Keratinocyte (primary cell): ENCODE data around the gene ACAT2. TPM values are rescaled to one million over a fixed set of nuclear protein-coding genes. Genes with fewer than 3 reads are reported as not detected.
"Not testable (repeated sequence)": the region's sequence is repeated elsewhere in the genome, so short reads cannot be mapped to it uniquely, and the experiment has no call there.

ENCODE experiments used
- DNase-seq: peaks from one replicate; pipeline ENCODE4 v3.0.0-alpha.2; 2011; ENCODE audit warnings: low read depth, missing footprints, low spot score
- FAIRE-seq: peaks from 2 replicates; lab custom pipeline; 2011; peaks lifted over from hg19 to GRCh38; lab: Jason Lieb, UNC
- H2AFZ ChIP-seq: 2 replicates; pipeline ENCODE4 v1.6.0; 2012; ENCODE audit warnings: low read length, control low read depth, inconsistent platforms; ENCODE audit not compliant: control insufficient read depth
- H3K27ac ChIP-seq: 2 replicates; pipeline ENCODE4 v1.5.1; 2011; ENCODE audit warnings: low read length; ENCODE audit not compliant: control insufficient read depth, insufficient read depth
- H3K27me3 ChIP-seq: 3 replicates; pipeline ENCODE4 v1.6.0; 2011; ENCODE audit warnings: low read length; ENCODE audit not compliant: control insufficient read depth, insufficient read depth; ENCODE audit errors: extremely low read depth
- H3K36me3 ChIP-seq, 2 experiments: 2 replicates in 1 of 2; 3 replicates in 1 of 2; pipeline ENCODE4 v1.5.1; 2011; ENCODE audit warnings: low read length in 2 of 2, mild to moderate bottlenecking in 1 of 2; ENCODE audit not compliant: control insufficient read depth in 2 of 2, insufficient read depth in 2 of 2; ENCODE audit errors: extremely low read depth in 1 of 2
- H3K4me1 ChIP-seq: 3 replicates; pipeline ENCODE4 v1.5.1; 2011; ENCODE audit warnings: low read length; ENCODE audit not compliant: control insufficient read depth, insufficient read depth; ENCODE audit errors: extremely low read depth
- H3K4me2 ChIP-seq: 3 replicates; pipeline ENCODE4 v1.6.0; 2011; ENCODE audit warnings: low read depth, low read length; ENCODE audit not compliant: control insufficient read depth, insufficient read depth; ENCODE audit errors: extremely low read depth
- H3K4me3 ChIP-seq, 3 experiments: fragments of 200-600 bp in 1 of 3; sonication (generic) in 1 of 3; 2 replicates in 2 of 3; 3 replicates in 1 of 3; pipeline ENCODE4 v1.5.1; 2011 to 2016; ENCODE audit warnings: low read length in 3 of 3, mild to moderate bottlenecking in 3 of 3, control low read depth in 2 of 3, inconsistent platforms in 1 of 3, low read depth in 1 of 3, mixed read lengths in 1 of 3, mixed run types in 1 of 3, moderate library complexity in 1 of 3; ENCODE audit not compliant: control insufficient read depth in 2 of 3, insufficient read depth in 2 of 3; ENCODE audit errors: extremely low read depth in 1 of 3
- H3K79me2 ChIP-seq: 2 replicates; pipeline ENCODE4 v1.6.0; 2012; ENCODE audit warnings: low read length; ENCODE audit not compliant: control insufficient read depth, insufficient read depth
- H3K9ac ChIP-seq: 3 replicates; pipeline ENCODE4 v1.6.0; 2011; ENCODE audit warnings: low read length; ENCODE audit not compliant: control insufficient read depth, insufficient read depth; ENCODE audit errors: extremely low read depth
- H3K9me1 ChIP-seq: 3 replicates; pipeline ENCODE4 v1.6.0; 2011; ENCODE audit warnings: low read length; ENCODE audit not compliant: control insufficient read depth, insufficient read depth; ENCODE audit errors: extremely low read depth
- H3K9me3 ChIP-seq: 2 replicates; pipeline ENCODE4 v1.5.1; 2012; ENCODE audit warnings: low read depth, low read length; ENCODE audit not compliant: control insufficient read depth
- H4K20me1 ChIP-seq: 3 replicates; pipeline ENCODE4 v1.6.0; 2011; ENCODE audit warnings: low read length; ENCODE audit not compliant: control insufficient read depth, insufficient read depth; ENCODE audit errors: extremely low read depth
- EZH2 ChIP-seq: IDR thresholded peaks from one replicate; pipeline ENCODE4 v1.6.1; 2012; ENCODE audit warnings: inconsistent platforms, mild to moderate bottlenecking, low read length, moderate library complexity
- dilution Hi-C: fragments of 300-500 bp; cut with MboI; formaldehyde crosslinking; loops from one replicate; pipeline ENCODE4 v1.7.0; 2020; ENCODE audit warnings: low sequenced_read_pairs; ENCODE audit not compliant: extremely low pct_ligation_motif_present
- polyA minus RNA-seq, 3 experiments: library from RNA; depleted of rRNA, polyadenylated mRNA; stranded (reverse); fragments of >200 nt; gene quantifications; 1 replicate in 1 of 3; 2 replicates in 1 of 3; 3 replicates in 1 of 3; pipeline ENCODE4 v1.2.3, GENCODE V29; 2011
- polyA plus RNA-seq, 5 experiments: library from polyadenylated mRNA; depleted of rRNA in 3 of 5; stranded (reverse) in 3 of 5; stranded (forward) in 1 of 5; unstranded in 1 of 5; fragments of >200 nt; gene quantifications; 1 replicate in 1 of 5; 2 replicates in 3 of 5; 3 replicates in 1 of 5; pipeline versions ENCODE4 v1.2.1 to v1.2.3, GENCODE V29; 2011 to 2012; ENCODE audit warnings: missing spikeins in 2 of 5, low read depth in 1 of 5, low replicate concordance in 1 of 5
- TF ChIP-seq, protein P1 (sequence below), 3 experiments: IDR thresholded peaks in 1 of 3; conservative IDR thresholded peaks in 1 of 3; optimal IDR thresholded peaks in 1 of 3; 2 replicates in 2 of 3; 3 replicates in 1 of 3; pipeline versions ENCODE3 to v1.5.1; 2011; ENCODE audit warnings: low read length in 3 of 3, mild to moderate bottlenecking in 3 of 3, moderate library complexity in 2 of 3, control low read depth in 1 of 3, inconsistent platforms in 1 of 3; ENCODE audit not compliant: insufficient read depth in 2 of 3; ENCODE audit errors: extremely low read depth in 1 of 3

ACAT2 gene
- polyA plus RNA-seq (92.6 to 217 TPM (median 205 TPM) in 3 replicates), polyA minus RNA-seq (47.7 to 104 TPM (median 51.3 TPM) in 3 replicates)
- polyA plus RNA-seq (2011; ENCODE audit: low read depth), result 25.1 TPM
- polyA plus RNA-seq (2011; cell fraction: cytosol; rRNA removed), result 81.7 and 105 TPM in 2 replicates
- 47.8 and 53.7 TPM in 2 replicates for polyA plus RNA-seq (2011; cell fraction: nucleus; rRNA removed)
- 19.4 and 164 TPM in 2 replicates for polyA plus RNA-seq (2012; ENCODE audit: low replicate concordance)
- 60.8 TPM for polyA minus RNA-seq (2011; cell fraction: cytosol; rRNA and poly(A)+ RNA removed)
- polyA minus RNA-seq (2011; cell fraction: nucleus; rRNA and poly(A)+ RNA removed), result 14.6 and 32.6 TPM in 2 replicates

DNA sequence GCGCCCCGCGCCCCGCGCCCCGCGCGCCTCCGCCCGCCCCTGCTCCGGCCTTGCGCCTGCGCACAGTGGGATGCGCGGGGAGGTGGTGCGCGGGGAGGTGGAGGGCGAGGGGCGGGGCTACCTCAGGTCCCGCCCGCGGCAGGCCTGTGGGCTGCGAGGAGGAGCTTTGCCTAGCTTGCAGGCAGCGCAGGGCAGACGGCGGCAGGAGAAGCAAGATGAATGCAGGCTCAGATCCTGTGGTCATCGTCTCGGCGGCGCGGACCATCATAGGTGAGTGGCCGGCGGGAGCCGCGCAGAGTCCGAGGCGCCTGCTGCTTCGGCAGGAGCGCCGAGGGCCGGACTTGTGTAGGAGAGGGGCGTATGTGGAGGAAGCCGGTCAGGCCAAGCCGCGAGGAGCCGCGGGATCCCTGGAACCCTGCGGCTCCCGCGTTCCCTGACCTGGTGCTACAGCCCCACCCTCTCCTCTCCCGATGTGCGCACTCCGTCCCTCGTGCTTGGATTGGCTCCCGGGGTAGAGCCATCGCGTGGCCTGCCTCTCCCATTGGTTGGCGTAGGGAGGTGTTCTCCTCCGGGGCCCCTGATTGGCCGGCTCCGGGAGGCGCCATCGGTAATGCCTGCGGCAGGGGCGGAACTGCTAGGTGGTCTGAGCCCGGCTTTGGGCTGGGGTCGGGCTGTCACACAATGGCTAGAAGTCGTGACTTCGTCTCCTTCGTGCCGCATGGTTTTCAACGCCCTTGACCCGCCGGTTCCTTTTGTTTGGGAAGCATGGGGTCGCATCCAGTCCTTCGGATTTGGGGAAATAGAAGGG, at the start of gene ACAT2:
Gene ACAT2 (plus strand): TSS at position 173 of the 808 bp plus-strand sequence. CDS start 43 bp downstream, at position 216.
- Histone ChIP-seq H3K9me3 (no peaks in the 10 kb centered on the region), H3K36me3 (peaks cover 7 to 33% of the 10 kb centered on the region in 2 experiments), H3K4me1 (peaks cover 33% of the 10 kb centered on the region), H3K27ac (peak within 1 kb of the TSS; percentile 85), H3K79me2 (peaks cover 38% of the 10 kb centered on the region), H3K9ac (peak within 1 kb of the TSS; percentile 83), H2AFZ (peak within 1 kb of the TSS; percentile 73), H3K27me3 (no peaks in the 10 kb centered on the region), H3K9me1 (peaks cover 2% of the 10 kb centered on the region), H3K4me2 (peak within 1 kb of the TSS; percentile 93), H4K20me1 (no peaks in the 10 kb centered on the region), H3K4me3 (peak within 1 kb of the TSS; percentile 77 to 93 (median 88))
- peak; percentile 66 for DNase-seq
- FAIRE-seq, result peak; percentile 77
- dilution Hi-C loops, result no loop called here
- TF ChIP-seq EZH2, result no peak
- TF ChIP-seq, protein P1, sequence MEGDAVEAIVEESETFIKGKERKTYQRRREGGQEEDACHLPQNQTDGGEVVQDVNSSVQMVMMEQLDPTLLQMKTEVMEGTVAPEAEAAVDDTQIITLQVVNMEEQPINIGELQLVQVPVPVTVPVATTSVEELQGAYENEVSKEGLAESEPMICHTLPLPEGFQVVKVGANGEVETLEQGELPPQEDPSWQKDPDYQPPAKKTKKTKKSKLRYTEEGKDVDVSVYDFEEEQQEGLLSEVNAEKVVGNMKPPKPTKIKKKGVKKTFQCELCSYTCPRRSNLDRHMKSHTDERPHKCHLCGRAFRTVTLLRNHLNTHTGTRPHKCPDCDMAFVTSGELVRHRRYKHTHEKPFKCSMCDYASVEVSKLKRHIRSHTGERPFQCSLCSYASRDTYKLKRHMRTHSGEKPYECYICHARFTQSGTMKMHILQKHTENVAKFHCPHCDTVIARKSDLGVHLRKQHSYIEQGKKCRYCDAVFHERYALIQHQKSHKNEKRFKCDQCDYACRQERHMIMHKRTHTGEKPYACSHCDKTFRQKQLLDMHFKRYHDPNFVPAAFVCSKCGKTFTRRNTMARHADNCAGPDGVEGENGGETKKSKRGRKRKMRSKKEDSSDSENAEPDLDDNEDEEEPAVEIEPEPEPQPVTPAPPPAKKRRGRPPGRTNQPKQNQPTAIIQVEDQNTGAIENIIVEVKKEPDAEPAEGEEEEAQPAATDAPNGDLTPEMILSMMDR (optimal IDR thresholded peaks at IDR 0.05 in 1 of 3, IDR thresholded peaks at IDR 0.05 in 1 of 3, conservative IDR thresholded peaks at IDR 0.05 in 1 of 3; ENCODE audit: extremely low read depth in 1 of 3, insufficient read depth in 2 of 3, low read length in 3 of 3), result no peak

DNA sequence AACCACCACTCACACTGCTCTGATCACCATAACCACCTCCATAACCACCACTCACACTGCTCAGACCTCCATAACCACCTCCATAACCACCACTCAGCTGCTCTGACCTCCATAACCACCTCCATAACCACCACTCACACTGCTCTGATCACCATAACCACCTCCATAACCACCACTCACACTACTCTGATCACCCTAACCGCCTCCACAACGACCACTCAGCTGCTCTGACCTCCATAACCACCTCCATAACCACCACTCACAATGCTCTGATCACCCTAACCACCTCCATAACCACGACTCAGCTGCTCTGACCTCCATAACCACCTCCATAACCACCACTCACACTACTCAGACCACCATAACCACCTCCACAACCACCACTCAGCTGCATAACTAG, 49.5 kb upstream of the ACAT2 start:
- H3K79me2 ChIP-seq, H3K4me2 ChIP-seq, H3K27ac ChIP-seq, FAIRE-seq, H4K20me1 ChIP-seq, DNase-seq, H3K27me3 ChIP-seq, H3K4me3 ChIP-seq, H3K36me3 ChIP-seq, H3K9me3 ChIP-seq, H3K9me1 ChIP-seq, dilution Hi-C loops, H2AFZ ChIP-seq, H3K9ac ChIP-seq: not testable (repeated sequence)
- H3K4me1 ChIP-seq, result peaks cover 12% of the 10 kb centered on the region
